Brain microvascular endothelial cell (primary cell): ENCODE results near the gene RAB11B.
"Not testable (repeated sequence)": the region's sequence is repeated elsewhere in the genome, so short reads cannot be mapped to it uniquely, and the experiment has no call there.

ENCODE experiments used
- DNase-seq: peaks from one replicate; pipeline ENCODE4 v3.0.0-alpha.2; 2020
- H3K27ac ChIP-seq: fragments of 250-450 bp; sonication (Bioruptor Pico); 2 replicates; pipeline ENCODE4 v1.5.1; 2020; ENCODE audit warnings: mild to moderate bottlenecking, moderate library complexity
- H3K27me3 ChIP-seq: fragments of 250-450 bp; sonication (Bioruptor Pico); replicated peaks from 2 replicates; pipeline ENCODE4 v1.5.1; 2020; ENCODE audit warnings: mild to moderate bottlenecking
- H3K36me3 ChIP-seq: fragments of 250-450 bp; sonication (Bioruptor Pico); replicated peaks from 2 replicates; pipeline ENCODE4 v1.5.1; 2020; ENCODE audit warnings: mild to moderate bottlenecking
- H3K4me3 ChIP-seq: 2 replicates; pipeline ENCODE4 v1.5.1; 2011; ENCODE audit warnings: low read depth, mild to moderate bottlenecking, control low read depth, low read length, moderate library complexity
- CTCF ChIP-seq: IDR thresholded peaks from 2 replicates; pipeline ENCODE4 v1.5.1; 2011; ENCODE audit warnings: low read depth, mild to moderate bottlenecking, moderate library complexity, low read length, control low read depth, inconsistent platforms; ENCODE audit errors: missing control alignments
- in situ Hi-C: cut with HindIII; loops from 2 replicates; pipeline ENCODE4 v1.10.0; 2017; ENCODE audit warnings: low sequenced_read_pairs, low pct_ligation_motif_present

The RAB11B gene

GRCh38 chr19:8399681-8400188 is 9.6 kb downstream of the RAB11B start:
- H3K4me3 ChIP-seq = no peak overlapping the region
- DNase-seq = no peak
- H3K36me3 ChIP-seq = peaks cover 27% of the 10 kb centered on the region
- no peak overlapping the region for H3K27ac ChIP-seq
- H3K27me3 ChIP-seq = no peaks in the 10 kb centered on the region
- in situ Hi-C loops = no loop called here
- TF ChIP-seq CTCF = no peak

- in situ Hi-C loops = no loop called here
- Histone ChIP-seq H3K36me3 (peaks cover 35% of the 10 kb centered on the region), H3K4me3 (no peak overlapping the region), H3K27ac (no peak overlapping the region), H3K27me3 (no peaks in the 10 kb centered on the region)
- no peak for DNase-seq
- TF ChIP-seq CTCF = no peak
These were observed 11.8 kb downstream of the RAB11B start for GRCh38 chr19:8401981-8402411.

GRCh38 chr19:8403098-8403819 is 13.1 kb downstream of the RAB11B start:
- Histone ChIP-seq H3K4me3 (no peak overlapping the region), H3K27me3 (no peaks in the 10 kb centered on the region), H3K36me3 (peaks cover 35% of the 10 kb centered on the region), H3K27ac (no peak overlapping the region)
- no peak for TF ChIP-seq CTCF
- in situ Hi-C loops = no loop called here
- DNase-seq = no peak

- in situ Hi-C loops = no loop called here
- no peak for TF ChIP-seq CTCF
- Histone ChIP-seq H3K27ac (no peak overlapping the region), H3K27me3 (no peaks in the 10 kb centered on the region), H3K4me3 (no peak overlapping the region), H3K36me3 (peaks cover 35% of the 10 kb centered on the region)
- no peak for DNase-seq
These were observed 13.6 kb downstream of the RAB11B start for GRCh38 chr19:8403820-8404109.

GRCh38 chr19:8404391-8405151 is 14.4 kb downstream of the RAB11B start:
- DNase-seq = no peak
- Histone ChIP-seq H3K27me3 (no peaks in the 10 kb centered on the region), H3K4me3 (no peak overlapping the region), H3K27ac (no peak overlapping the region), H3K36me3 (peaks cover 33% of the 10 kb centered on the region)
- in situ Hi-C loops = no loop called here
- TF ChIP-seq CTCF = no peak

- H3K36me3 ChIP-seq, H3K27ac ChIP-seq, H3K4me3 ChIP-seq, in situ Hi-C loops, DNase-seq, H3K27me3 ChIP-seq: not testable (repeated sequence)
These were observed 20.6 kb downstream of the RAB11B start for GRCh38 chr19:8410718-8411117.
